Activated CD8-positive, alpha-beta memory T cell treated with anti-CD3 and anti-CD28 coated beads, Interleukin-2, amount 50 U/mL, for 1 hour (primary cell): ENCODE results near the gene GNS.

Experiments
- DNase-seq: peaks from one replicate; pipeline ENCODE4 v3.0.0-alpha.2; 2020; ENCODE audit errors: extremely low read depth

GNS gene

DNA sequence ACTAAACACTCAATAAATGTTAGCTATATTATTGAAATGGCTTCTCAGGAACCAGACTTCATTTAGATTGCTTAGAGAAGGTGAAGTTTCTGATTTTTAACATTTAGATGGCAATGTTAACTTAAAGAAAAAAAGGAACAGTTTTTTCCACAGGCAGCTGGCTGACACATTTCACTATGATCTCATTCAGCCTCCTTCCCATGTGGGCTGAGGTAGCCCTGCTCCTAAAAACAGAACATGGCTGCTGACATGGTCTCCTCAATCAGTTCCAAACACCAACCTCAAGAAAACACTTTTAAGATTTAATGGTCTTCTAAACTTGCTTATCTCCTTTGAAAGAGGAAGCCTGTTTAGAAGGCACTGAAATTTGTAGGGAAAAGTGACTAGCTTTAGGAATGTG is 23.8 kb downstream of the GNS start:
- no peak for DNase-seq

GRCh38 chr12:64733857-64734256 is 25.3 kb downstream of the GNS start:
- DNase-seq = no peak

DNA sequence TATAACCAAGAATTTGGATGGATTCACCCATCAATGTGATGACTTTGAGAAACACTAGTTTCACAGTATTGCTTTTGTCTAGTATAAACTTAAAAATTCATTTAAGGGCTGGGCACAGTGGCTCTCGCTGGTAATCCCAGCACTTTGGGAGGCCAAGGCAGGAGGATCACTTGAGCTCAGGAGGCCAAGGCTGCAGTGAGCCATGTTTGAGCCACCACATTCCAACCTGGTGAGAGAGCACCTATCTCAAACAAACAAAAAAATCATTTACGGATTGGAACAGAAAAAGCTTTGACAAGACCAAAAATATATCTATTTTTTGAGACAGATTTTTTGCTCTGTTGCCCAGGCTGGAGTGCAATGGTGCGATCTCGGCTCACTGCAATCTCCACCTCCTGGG is 27.5 kb downstream of the GNS start:
- no peak for DNase-seq

- DNase-seq = no peak
Measured at GRCh38 chr12:64730588-64730969, 28.6 kb downstream of the GNS start.

- DNase-seq = no peak
Measured at GRCh38 chr12:64729909-64730587, 29.2 kb downstream of the GNS start.

DNA sequence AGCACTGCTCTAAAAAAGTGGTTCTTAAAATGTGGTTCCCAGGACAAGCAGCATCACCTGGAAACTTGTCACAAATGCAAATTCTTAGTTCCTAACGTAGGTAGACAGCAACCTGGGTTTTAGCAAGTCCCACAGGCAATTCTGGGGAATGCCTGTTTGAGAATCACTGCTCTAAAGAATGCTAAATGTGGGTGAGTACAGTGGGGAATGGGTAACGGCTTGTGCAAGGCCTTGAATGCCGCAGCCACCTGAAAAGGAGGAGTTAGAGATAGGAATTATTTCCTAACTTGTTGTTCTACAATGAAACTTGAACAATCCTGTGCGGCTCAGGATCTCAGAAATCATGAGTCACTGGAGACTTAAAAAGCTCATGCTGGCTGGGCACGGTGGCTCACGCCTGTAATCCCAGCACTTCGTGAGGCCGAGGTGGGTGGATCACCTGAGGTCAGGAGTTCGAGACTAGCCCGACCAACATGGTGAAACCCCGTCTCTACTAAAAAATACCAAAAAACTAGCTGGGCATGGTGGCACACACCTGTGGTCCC is 34.9 kb downstream of the GNS start:
- DNase-seq = no peak

DNA sequence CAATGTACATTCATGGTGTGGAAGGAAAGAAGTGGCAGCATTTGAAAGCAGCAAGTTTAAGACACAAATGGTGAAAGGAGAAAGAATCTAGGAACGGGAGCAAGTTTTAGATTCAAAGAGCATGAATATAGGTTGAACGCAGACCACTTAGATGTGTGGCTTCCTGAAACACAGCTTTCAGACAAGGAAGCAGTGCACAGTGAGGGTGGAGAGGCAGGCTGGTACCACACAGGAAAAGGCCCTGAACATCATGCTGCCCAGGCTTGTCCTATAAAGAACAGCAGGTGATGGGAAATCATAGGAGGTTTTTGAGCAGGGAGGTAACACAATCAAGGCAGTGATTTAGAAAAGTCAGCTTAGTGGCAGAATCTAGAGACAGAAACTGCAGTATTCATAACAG is 35.6 kb downstream of the GNS start:
- no peak for DNase-seq

- DNase-seq = no peak
Measured at GRCh38 chr12:64722835-64723234, 36.4 kb downstream of the GNS start.

DNA sequence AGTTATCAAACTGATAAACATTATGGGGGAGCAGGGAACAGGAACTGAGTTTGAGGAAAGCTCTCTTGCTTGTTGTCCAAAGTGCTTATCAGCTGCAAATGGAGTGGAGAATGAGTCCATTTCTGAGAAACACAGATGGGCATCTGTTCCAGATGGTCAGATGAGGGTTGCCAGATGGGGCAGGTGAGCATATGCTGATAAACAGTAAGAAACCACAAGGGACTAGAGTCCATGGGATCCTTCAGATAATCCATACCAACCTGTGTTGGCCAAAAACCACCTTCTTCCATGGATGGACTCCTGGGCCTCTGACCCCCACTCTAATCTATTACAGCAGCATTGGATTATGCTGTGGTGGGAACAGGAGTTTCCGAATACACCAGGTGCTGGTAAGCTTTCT is 38.3 kb downstream of the GNS start:
- DNase-seq = no peak

GRCh38 chr12:64718649-64719048 is 40.6 kb downstream of the GNS start:
- DNase-seq = no peak

DNA sequence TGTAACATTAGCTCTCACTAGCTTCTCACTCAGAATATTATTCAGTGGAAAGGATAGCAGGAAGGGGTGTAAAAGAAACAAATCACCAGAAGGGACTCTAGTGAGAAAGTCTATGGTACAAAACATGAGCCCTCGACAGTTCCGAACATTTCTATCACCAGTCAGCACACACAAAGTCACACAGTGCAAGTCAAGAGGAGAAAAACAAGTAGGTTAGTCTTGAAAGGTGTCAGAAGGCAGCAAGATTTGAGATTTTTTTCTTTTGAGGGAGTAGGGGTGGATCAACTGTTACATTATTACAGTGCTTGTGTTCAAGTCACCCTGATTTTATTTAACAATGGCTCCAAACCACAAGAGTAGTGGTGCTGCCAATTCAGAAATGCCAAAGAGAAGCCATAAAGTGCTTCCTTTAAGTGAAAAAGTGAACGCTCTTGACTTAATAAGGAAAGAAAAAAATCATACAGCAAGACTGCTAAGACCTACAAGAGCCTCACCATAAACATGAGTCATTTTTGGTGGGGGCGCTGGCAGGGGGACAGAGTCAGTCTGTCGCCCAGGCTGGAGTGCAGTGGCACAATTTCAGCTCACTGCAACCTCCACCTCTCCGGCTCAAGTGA is 42.3 kb downstream of the GNS start:
- no peak for DNase-seq

DNA sequence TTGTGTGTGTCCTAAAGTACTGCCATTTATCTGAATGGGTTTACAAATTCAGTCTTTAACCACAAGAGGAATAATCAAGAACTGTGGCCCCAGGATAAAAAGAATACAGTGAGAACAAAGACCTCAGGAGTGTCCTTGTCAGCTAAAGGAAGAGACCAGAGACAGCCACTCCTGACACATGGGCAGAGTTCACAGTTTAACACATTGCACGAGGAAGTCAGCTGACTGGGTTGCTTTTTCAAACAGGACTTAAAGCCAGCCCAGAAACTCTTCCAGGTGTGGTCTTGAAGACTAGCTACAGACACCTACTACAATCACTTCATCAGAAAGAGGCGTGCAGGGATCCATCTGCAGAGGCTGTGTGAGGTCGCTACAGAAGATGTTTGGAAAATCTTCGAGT is 42.8 kb downstream of the GNS start:
- no peak for DNase-seq

DNA sequence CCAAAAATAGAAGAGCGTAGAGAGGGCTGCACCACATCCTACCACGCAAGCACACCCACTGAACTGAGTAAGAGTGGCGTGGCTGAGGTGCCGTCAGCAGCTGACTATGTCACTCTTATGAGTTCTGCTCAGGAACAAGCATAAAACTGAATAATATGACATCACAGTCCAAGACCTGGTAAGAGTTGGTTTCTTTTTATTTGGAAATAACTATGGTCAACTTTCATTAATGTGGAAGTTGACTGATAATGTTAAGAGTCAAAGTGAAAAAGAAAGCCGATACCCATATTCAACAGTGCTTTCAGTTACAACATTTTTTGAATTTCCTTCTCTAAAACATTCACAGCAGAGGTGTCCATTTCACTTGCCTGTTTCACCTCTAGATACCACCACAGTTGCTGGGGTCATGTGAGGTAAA is 44.6 kb downstream of the GNS start:
- DNase-seq = no peak

DNA sequence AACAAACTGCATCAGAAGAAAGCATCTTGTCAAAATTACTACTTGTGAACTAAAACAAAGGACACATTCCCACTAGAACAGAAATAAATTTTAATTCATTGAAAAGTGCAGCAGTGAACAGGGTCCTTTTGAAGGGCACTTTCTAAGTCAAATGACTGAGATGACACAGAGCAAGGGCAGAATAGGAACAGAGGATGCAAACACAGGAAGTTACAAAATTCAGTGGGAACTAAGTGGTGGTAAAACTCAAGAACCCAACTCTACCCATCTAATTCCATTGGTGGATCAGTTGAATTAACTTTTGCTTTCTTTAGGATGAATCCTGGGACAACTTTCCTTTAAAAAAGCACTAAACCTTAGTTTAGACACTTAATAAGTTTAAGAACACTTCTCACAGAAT is 45.8 kb downstream of the GNS start:
- DNase-seq = no peak

DNA sequence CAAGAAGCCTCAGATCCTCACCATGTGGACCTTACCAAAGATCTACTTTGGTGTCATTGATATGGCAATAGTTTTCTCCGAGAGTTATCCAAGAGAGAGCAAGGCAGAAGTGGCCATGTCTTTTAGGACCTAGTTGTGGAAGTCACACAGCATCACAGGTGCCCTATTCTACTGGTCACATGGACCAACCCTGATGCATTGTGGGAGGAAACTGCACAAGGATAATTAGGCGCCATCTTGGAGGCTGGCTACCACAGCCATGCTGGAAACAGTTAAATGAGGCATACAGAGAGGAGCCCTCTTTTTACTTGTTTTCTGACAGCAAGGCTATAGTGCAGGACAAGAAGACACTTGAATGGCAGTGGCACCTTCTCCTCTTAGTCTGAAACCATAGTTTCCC is 49.8 kb downstream of the GNS start:
- DNase-seq = no peak

- no peak for DNase-seq
Measured at GRCh38 chr12:64707926-64708325, 51.3 kb downstream of the GNS start.

GRCh38 chr12:64707362-64707761 is 51.8 kb downstream of the GNS start:
- DNase-seq = no peak

GRCh38 chr12:64706857-64707256 is 52.3 kb downstream of the GNS start:
- no peak for DNase-seq

DNA sequence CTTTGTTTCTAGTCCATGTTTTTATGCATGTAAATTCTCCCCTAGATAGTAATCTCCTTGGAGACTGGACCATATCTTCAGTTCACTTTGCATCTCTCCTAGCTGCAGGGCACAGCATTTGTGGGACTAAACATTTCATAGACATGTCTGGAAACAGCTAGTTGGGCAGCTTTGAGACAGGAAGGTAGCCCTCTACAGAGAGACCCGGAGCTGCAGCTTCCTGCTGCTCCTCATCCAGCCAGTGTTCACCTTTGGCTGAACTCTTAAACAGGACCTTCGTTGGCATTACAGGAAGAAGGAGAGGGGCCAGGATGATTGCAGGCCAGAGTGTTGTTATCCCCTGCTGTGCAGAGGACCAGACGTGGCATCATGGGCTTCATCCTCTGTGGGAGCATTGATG is 52.9 kb downstream of the GNS start:
- no peak for DNase-seq

DNA sequence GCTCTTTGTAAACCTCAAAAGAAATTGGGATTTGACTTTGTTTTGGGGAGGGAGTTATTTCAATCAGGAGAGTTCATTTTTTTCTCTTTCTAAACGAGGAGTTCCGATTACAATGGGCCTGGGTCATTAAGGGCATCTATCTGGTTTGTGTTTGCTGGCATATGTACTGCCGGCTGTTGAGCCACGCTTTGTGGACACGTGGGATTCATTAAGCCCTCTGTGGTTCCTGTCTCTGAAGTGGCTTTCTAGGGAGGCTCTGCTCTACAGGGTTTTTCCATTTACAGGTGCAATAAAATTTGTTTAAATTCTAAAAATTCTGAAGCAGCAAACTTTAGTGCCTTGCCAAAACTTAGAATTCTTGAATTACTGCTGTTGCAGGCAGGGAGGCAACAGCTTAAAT is 57.9 kb downstream of the GNS start:
- DNase-seq = no peak

GRCh38 chr12:64700532-64700931 is 58.7 kb downstream of the GNS start:
- no peak for DNase-seq

GRCh38 chr12:64699504-64700115 is 59.6 kb downstream of the GNS start:
- DNase-seq = no peak

- DNase-seq = no peak
Measured at GRCh38 chr12:64696080-64696741, 63.0 kb downstream of the GNS start.
